Sigmoid colon (tissue), 7 donors: ENCODE measurements around the gene PLA2G2E. TPM values are rescaled to one million over a fixed set of nuclear protein-coding genes. Genes with fewer than 3 reads are reported as not detected.
A peak's percentile ranks its signal among the peaks of the same experiment; 100 is the strongest.

ENCODE experiments used
- DNase-seq: peaks from one replicate; pipeline ENCODE4 v3.0.0-alpha.2; 2019
- H3K27ac ChIP-seq, 4 donors: fragments of 200-600 bp; sonication (generic); one replicate each; pipeline ENCODE4 v1.5.1; 2016 to 2019; ENCODE audit warnings: mild to moderate bottlenecking in 1 of 4
- H3K27me3 ChIP-seq, 3 donors: fragments of 200-600 bp; sonication (generic); one replicate each; pipeline ENCODE4 v1.5.1; 2019; ENCODE audit warnings: mild to moderate bottlenecking in 1 of 3
- H3K36me3 ChIP-seq, 4 donors: fragments of 200-600 bp; sonication (generic); one replicate each; pipeline ENCODE4 v1.5.1; 2016 to 2019
- H3K4me1 ChIP-seq, 4 donors: fragments of 200-600 bp; sonication (generic); one replicate each; pipeline ENCODE4 v1.5.1; 2017 to 2019
- H3K4me3 ChIP-seq, 4 donors: fragments of 200-600 bp; sonication (generic); one replicate each; pipeline ENCODE4 v1.5.1; 2017 to 2019; ENCODE audit warnings: mild to moderate bottlenecking in 2 of 4, moderate library complexity in 1 of 4
- H3K9me3 ChIP-seq, 4 donors: fragments of 200-600 bp in 3 of 4; sonication (generic) in 3 of 4; one replicate each; pipeline versions ENCODE4 v1.5.1 to v1.6.1; 2013 to 2019
- EP300 ChIP-seq, 4 donors: sonication (generic); formaldehyde crosslinking; IDR thresholded peaks; one replicate each; pipeline ENCODE4 v1.6.1; 2017; ENCODE audit warnings: antibody characterized with exemption in 4 of 4
- POLR2A ChIP-seq, 2 donors: fragments of 450-650 bp; IDR thresholded peaks; one replicate each; pipeline ENCODE4 v1.6.1; 2016; ENCODE audit warnings: antibody characterized with exemption in 2 of 2, mild to moderate bottlenecking in 2 of 2, moderate library complexity in 2 of 2
- POLR2AphosphoS5 ChIP-seq, 4 donors: sonication (generic); formaldehyde crosslinking; IDR thresholded peaks; one replicate each; pipeline ENCODE4 v1.6.1; 2017; ENCODE audit warnings: antibody characterized with exemption in 4 of 4
- WGBS, 2 donors: extraction: QIAGEN DNeasy Blood & Tissue Kit; methylation state at CpG; one replicate each; pipeline ENCODE4 v1.1.7; 2013; 5-methylcytosine and 5-hydroxymethylcytosine counted together
- intact Hi-C: fragments of 100-400 bp; cut with DNase I; formaldehyde crosslinking; loops from one replicate; pipeline ENCODE4 v1.15.1; 2023
- polyA plus RNA-seq, 3 donors: library from polyadenylated mRNA; stranded (reverse); fragments of 200-250 nt; gene quantifications; one replicate each; pipeline ENCODE4 v1.2.3, GENCODE V29; 2013
- total RNA-seq, 4 donors: library from RNA; depleted of rRNA; stranded (reverse); fragments of >200 nt; gene quantifications; one replicate each; pipeline ENCODE4 v1.1.0, GENCODE V29; 2016
- TF ChIP-seq, protein P1 (sequence below), 4 experiments: fragments of 450-650 bp in 3 of 4; fragments of 200-600 bp in 1 of 4; IDR thresholded peaks; one replicate each; pipeline ENCODE4 v1.5.1; 2016 to 2019; ENCODE audit warnings: antibody characterized with exemption in 4 of 4, mild to moderate bottlenecking in 3 of 4, moderate library complexity in 2 of 4
- donor health status: healthy with polysubstance abuse.
- donor health status: Bipolar disorder and iron deficiency.
- donor health status: healthy.

Gene PLA2G2E
- total and polyA plus RNA-seq, 7 donors = not detected

DNA sequence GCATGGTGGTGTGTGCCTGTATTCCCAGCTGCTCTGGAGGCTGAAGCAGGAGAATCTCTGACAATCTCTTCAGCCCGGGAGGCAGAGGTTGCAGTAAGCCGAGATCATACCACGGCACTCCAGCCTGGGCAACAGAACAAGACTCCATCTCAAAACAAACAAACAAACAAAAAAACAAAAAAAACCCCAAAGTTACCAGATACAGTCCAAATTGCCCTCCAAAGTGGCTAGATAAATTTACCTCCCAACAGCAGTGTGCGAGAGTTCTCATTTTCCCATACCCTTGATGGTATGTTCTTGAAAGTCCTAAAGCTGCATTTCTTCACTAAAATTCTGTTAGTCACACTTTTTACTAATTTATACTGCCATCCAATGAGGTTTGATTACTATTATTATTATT lies 44.2 kb downstream of the PLA2G2E start:
- Histone ChIP-seq H3K4me1 (peaks cover 0 to 20% (median 16%) of the 10 kb centered on the region in 4 donors), H3K27ac (no peak overlapping the region), H3K27me3 (peaks cover 0 to 6% (median 0%) of the 10 kb centered on the region in 3 donors), H3K4me3 (no peak overlapping the region), H3K9me3 (no peaks in the 10 kb centered on the region), H3K36me3 (no peaks in the 10 kb centered on the region)
- WGBS, 2 donors = 92 to 94% methylated on average over 4 of the region's 4 CpGs
- no peak for TF ChIP-seq POLR2AphosphoS5 (IDR thresholded peaks at IDR 0.05)
- no peak for TF ChIP-seq POLR2A (IDR thresholded peaks at IDR 0.05)
- intact Hi-C loops = no loop called here
- DNase-seq = no peak

DNA sequence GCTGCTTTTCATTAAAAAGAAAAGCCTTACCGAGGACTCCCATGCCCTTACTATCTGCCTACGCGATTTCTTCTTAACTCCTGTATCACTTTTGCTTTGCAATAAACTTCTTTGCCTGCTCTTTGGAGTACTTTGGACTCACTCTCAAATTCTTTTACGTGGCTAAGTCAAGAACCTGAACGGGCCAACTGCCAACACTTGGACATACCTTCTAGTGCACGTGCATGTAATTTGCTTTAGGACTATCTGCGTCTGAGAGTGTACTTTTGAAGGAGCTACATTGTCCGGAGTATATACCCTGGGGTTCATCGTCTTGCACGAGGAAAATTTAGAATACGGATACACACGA lies 44.8 kb downstream of the PLA2G2E start:
- no peak for DNase-seq
- H3K27me3 ChIP-seq = peaks cover 0 to 6% (median 0%) of the 10 kb centered on the region in 3 donors
- H3K4me1 ChIP-seq = peaks cover 0 to 14% (median 10%) of the 10 kb centered on the region in 4 donors
- H3K9me3 ChIP-seq = no peaks in the 10 kb centered on the region
- H3K36me3 ChIP-seq = no peaks in the 10 kb centered on the region
- 24 to 70% methylated on average over 12 of the region's 12 CpGs for WGBS, 2 donors
- TF ChIP-seq POLR2AphosphoS5 (IDR thresholded peaks at IDR 0.05) = no peak
- no peak for TF ChIP-seq POLR2A (IDR thresholded peaks at IDR 0.05)
- TF ChIP-seq, protein P1, sequence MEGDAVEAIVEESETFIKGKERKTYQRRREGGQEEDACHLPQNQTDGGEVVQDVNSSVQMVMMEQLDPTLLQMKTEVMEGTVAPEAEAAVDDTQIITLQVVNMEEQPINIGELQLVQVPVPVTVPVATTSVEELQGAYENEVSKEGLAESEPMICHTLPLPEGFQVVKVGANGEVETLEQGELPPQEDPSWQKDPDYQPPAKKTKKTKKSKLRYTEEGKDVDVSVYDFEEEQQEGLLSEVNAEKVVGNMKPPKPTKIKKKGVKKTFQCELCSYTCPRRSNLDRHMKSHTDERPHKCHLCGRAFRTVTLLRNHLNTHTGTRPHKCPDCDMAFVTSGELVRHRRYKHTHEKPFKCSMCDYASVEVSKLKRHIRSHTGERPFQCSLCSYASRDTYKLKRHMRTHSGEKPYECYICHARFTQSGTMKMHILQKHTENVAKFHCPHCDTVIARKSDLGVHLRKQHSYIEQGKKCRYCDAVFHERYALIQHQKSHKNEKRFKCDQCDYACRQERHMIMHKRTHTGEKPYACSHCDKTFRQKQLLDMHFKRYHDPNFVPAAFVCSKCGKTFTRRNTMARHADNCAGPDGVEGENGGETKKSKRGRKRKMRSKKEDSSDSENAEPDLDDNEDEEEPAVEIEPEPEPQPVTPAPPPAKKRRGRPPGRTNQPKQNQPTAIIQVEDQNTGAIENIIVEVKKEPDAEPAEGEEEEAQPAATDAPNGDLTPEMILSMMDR (IDR thresholded peaks at IDR 0.05) = no peak
- TF ChIP-seq EP300 (IDR thresholded peaks at IDR 0.05) = no peak
- no peak overlapping the region for H3K27ac ChIP-seq
- intact Hi-C loops = no loop called here
- no peak overlapping the region for H3K4me3 ChIP-seq

DNA sequence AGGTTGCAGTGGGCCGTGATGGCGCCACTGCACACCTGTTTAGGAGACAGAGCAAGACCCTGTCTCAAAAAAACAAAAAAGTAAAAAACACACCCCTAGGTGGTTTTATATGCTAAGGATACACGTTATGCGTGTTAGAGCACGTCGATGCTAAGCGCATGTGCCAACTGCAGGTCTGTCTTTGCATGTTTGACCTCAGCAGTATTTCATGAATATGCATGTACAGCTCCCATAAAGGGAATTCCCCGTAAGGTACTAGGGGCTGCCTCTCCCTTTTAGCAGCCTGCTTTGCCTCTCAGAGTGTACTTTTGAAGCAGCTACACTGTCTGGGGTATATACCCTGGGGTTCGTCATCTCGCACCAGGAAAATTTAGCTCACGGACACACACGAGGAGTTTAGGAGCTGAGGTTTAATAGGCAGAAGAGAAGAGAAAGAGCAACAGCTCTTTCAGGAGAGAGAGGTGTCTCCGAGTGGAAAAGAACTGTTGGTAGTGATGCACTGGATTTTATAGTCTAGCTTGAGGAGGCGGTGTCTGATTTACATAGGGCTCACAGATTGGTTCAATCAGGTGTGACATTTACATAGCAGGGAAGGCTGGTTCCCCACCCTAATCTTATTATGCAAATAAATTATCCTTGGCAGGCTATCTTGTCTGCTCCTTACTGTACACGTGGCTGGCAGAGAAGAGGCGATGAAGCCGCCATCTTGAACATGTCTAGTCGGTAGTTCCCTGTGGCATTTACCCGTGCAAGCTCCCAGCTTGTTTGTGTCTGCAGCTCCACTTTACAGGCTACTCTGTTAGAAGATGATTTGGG lies 45.4 kb downstream of the PLA2G2E start:
- no peak for DNase-seq
- intact Hi-C loops = no loop called here
- H3K4me1 ChIP-seq = peaks cover 0 to 8% (median 4%) of the 10 kb centered on the region in 4 donors
- no peak overlapping the region for H3K4me3 ChIP-seq
- WGBS, 2 donors = 73 to 79% methylated on average over 19 of the region's 19 CpGs
- peak in 1 of 4 donors; percentile 22 for TF ChIP-seq POLR2AphosphoS5 (IDR thresholded peaks at IDR 0.05)
- TF ChIP-seq, protein P1 (IDR thresholded peaks at IDR 0.05) = no peak
- TF ChIP-seq EP300 (IDR thresholded peaks at IDR 0.05) = no peak
- no peak overlapping the region for H3K27ac ChIP-seq
- no peaks in the 10 kb centered on the region for H3K36me3 ChIP-seq
- no peaks in the 10 kb centered on the region for H3K9me3 ChIP-seq
- H3K27me3 ChIP-seq = peaks cover 0 to 6% (median 0%) of the 10 kb centered on the region in 3 donors

DNA sequence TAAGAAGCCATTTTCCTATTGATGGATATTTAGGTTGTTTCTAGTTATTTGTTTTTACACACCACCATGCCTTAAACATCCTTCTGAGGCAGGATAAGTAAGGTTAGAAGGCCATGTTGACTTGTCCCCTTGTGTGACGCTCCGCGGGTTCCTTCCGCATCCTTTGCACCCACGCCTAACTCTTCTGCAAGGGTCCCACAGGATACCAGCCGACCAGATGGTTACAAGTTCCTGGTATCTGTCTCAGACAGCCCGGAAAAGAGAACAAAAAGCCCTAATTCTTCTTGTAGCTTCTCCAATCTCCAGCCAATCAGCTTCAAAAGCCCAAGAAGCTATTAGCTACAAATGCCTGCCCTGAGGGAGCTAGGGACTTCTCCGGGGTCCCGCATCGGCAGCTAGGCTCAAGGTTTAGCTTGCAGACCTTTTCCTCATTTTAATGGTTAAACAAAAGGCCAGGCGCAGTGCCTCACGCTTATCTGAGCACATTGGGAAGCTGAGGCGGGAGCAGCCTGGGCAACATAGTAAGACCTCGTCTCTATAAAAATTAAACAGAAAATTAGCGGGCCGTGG lies 46.2 kb downstream of the PLA2G2E start:
- WGBS, 2 donors = 84 to 94% methylated on average over 16 of the region's 16 CpGs
- H3K36me3 ChIP-seq = no peaks in the 10 kb centered on the region
- H3K9me3 ChIP-seq = no peaks in the 10 kb centered on the region
- DNase-seq = no peak
- TF ChIP-seq POLR2AphosphoS5 (IDR thresholded peaks at IDR 0.05) (no peak), POLR2A (IDR thresholded peaks at IDR 0.05) (no peak), EP300 (IDR thresholded peaks at IDR 0.05) (no peak)
- TF ChIP-seq, protein P1 (IDR thresholded peaks at IDR 0.05) = no peak
- H3K27me3 ChIP-seq = peaks cover 0 to 6% (median 0%) of the 10 kb centered on the region in 3 donors
- no peak overlapping the region for H3K27ac ChIP-seq
- H3K4me3 ChIP-seq = no peak overlapping the region
- H3K4me1 ChIP-seq = peaks cover 0 to 4% (median 2%) of the 10 kb centered on the region in 4 donors
- intact Hi-C loops = no loop called here

DNA sequence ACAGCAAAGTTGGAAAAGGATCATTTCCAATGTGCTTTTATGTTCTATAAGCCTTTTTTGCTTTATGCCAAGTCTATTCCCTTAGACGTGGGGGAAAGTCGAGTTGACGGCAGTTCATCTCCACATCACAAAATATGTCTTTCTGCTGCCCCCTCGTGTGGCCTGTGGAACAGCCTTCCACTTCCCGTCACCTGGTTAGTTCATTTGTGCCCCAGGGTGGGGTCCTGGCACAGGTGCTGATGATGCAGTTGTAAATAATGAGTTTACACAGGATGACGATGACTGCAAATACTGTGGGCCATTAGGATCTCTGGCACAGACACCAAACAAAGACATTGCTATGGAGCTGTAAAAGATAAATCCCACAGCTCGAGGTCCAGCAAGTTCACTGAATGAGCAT lies 51.2 kb downstream of the PLA2G2E start:
- Histone ChIP-seq H3K36me3 (no peaks in the 10 kb centered on the region), H3K27me3 (peaks cover 0 to 9% (median 0%) of the 10 kb centered on the region in 3 donors)
- 11 to 58% methylated on average over 7 of the region's 7 CpGs for WGBS, 2 donors

More for the DNA sequence above, 51.2 kb downstream of the PLA2G2E start:
- Histone ChIP-seq H3K4me1 (no peaks in the 10 kb centered on the region), H3K4me3 (no peak overlapping the region), H3K27ac (no peak overlapping the region), H3K9me3 (no peaks in the 10 kb centered on the region)
- no peak for DNase-seq
- intact Hi-C loops = no loop called here
- TF ChIP-seq, protein P1 (IDR thresholded peaks at IDR 0.05) = peak in 1 of 4 experiments; percentile 38
- TF ChIP-seq POLR2AphosphoS5 (IDR thresholded peaks at IDR 0.05) = no peak
